GM12878 (cell line): ENCODE results near the gene MLLT3. TPM values are rescaled to one million over a fixed set of nuclear protein-coding genes. Genes with fewer than 3 reads are reported as not detected.

Source experiments
- ATAC-seq: fragments of 200-7000 bp; cut with Tn5 transposase; 3 replicates; pipeline ENCODE4 v1.9.1; 2020; ENCODE audit warnings: mild to moderate bottlenecking, moderate library complexity
- BruUV-seq: library from RNA; stranded (reverse); fragments of 400-500 nt; replicated peaks from 2 replicates; lab custom pipeline; 2021; lab: Mats Ljungman, UMichigan
- CTCF ChIA-PET: fragments of 300-600 bp; sonication (Branson Sonifier 250); formaldehyde crosslinking; extraction: SDS; loops from one replicate; lab custom pipeline; 2021; ENCODE audit warnings: inconsistent platforms; lab: Yijun Ruan, JAX
- POLR2A ChIA-PET: fragments of 350-600 bp; formaldehyde crosslinking; extraction: SDS; loops from one replicate; lab custom pipeline; 2021; ENCODE audit warnings: inconsistent platforms; lab: Charles Lee
- RAD21 ChIA-PET: fragments of 300-600 bp; sonication (Branson Sonifier 250); formaldehyde crosslinking; loops from one replicate; lab custom pipeline; 2023; ENCODE audit warnings: antibody characterized with exemption; ENCODE audit not compliant: unreplicated experiment; lab: Charles Lee
- SMC1A ChIA-PET: fragments of 300-600 bp; sonication (Branson Sonifier 250); formaldehyde crosslinking; loops from one replicate; lab custom pipeline; 2023; ENCODE audit not compliant: unreplicated experiment, uncharacterized antibody; lab: Charles Lee
- DNase-seq: peaks from one replicate; pipeline ENCODE4 v3.0.0-alpha.2; 2011; ENCODE audit warnings: low read depth, low spot score
- FAIRE-seq: peaks from 3 replicates; lab custom pipeline; 2011; peaks lifted over from hg19 to GRCh38; lab: Jason Lieb, UNC
- H2AFZ ChIP-seq: 2 replicates; pipeline ENCODE4 v1.6.0; 2011; ENCODE audit warnings: low read depth, low read length, control low read depth; ENCODE audit not compliant: control insufficient read depth
- H3K27ac ChIP-seq: 2 replicates; pipeline ENCODE4 v1.5.1; 2011; ENCODE audit warnings: control low read depth; ENCODE audit not compliant: control insufficient read depth, insufficient read depth
- H3K27me3 ChIP-seq, 2 experiments: replicated peaks in 1 of 2; 2 replicates each; pipeline versions ENCODE4 v1.6.0 to v1.6.1; 2011; ENCODE audit warnings: low read length in 1 of 2; ENCODE audit not compliant: control insufficient read depth in 2 of 2, insufficient read depth in 2 of 2
- H3K36me3 ChIP-seq, 2 experiments: 2 replicates each; pipeline ENCODE4 v1.5.1; 2011; ENCODE audit warnings: low read length in 1 of 2; ENCODE audit not compliant: control insufficient read depth in 2 of 2, insufficient read depth in 2 of 2
- H3K4me1 ChIP-seq: 2 replicates; pipeline ENCODE4 v1.6.1; 2011; ENCODE audit warnings: mild to moderate bottlenecking, low read length, moderate library complexity, mixed read lengths; ENCODE audit not compliant: control insufficient read depth, insufficient read depth
- H3K4me2 ChIP-seq: 2 replicates; pipeline ENCODE4 v1.6.0; 2011; ENCODE audit warnings: control low read depth; ENCODE audit not compliant: control insufficient read depth, insufficient read depth
- H3K4me3 ChIP-seq: fragments of 200-600 bp; sonication (generic); 2 replicates; pipeline ENCODE4 v1.5.1; 2016
- H3K79me2 ChIP-seq: 2 replicates; pipeline ENCODE4 v1.6.0; 2011; ENCODE audit warnings: low read length; ENCODE audit not compliant: control insufficient read depth, insufficient read depth
- H3K9ac ChIP-seq: 2 replicates; pipeline ENCODE4 v1.8.0; 2011; ENCODE audit warnings: low read length, control low read depth, mixed read lengths; ENCODE audit not compliant: control insufficient read depth, insufficient read depth
- H3K9me3 ChIP-seq: replicated peaks from 3 replicates; pipeline ENCODE4 v1.5.1; 2011; ENCODE audit warnings: mild to moderate bottlenecking, low read length; ENCODE audit not compliant: control insufficient read depth, insufficient read depth
- H4K20me1 ChIP-seq: 2 replicates; pipeline ENCODE4 v1.6.0; 2011; ENCODE audit not compliant: control insufficient read depth, insufficient read depth
- CREB1 ChIP-seq: IDR thresholded peaks from 2 replicates; pipeline ENCODE4 v1.6.1; 2012; ENCODE audit warnings: low read depth, mild to moderate bottlenecking, inconsistent platforms
- FOS ChIP-seq: IDR thresholded peaks from 3 replicates; pipeline ENCODE4 v1.6.1; 2011; ENCODE audit warnings: borderline replicate concordance; ENCODE audit not compliant: insufficient read length; ENCODE audit errors: extremely low read depth
- GABPA ChIP-seq: IDR thresholded peaks from 2 replicates; pipeline ENCODE4 v1.6.1; 2014; ENCODE audit warnings: antibody characterized with exemption, low read depth, mild to moderate bottlenecking, inconsistent platforms
- HDAC2 ChIP-seq: fragments of 200-600 bp; sonication (generic); IDR thresholded peaks from 2 replicates; pipeline ENCODE4 v1.6.1; 2017
- YY1 ChIP-seq: IDR thresholded peaks from 2 replicates; pipeline ENCODE4 v1.6.1; 2011; ENCODE audit warnings: low read depth, mild to moderate bottlenecking, low read length
- ZBED1 ChIP-seq: IDR thresholded peaks from 2 replicates; pipeline ENCODE4 v1.6.1; 2016; ENCODE audit warnings: borderline replicate concordance
- ZNF207 ChIP-seq: fragments of 450-650 bp; IDR thresholded peaks from 2 replicates; pipeline ENCODE4 v1.6.1; 2014; ENCODE audit warnings: antibody characterized with exemption, mild to moderate bottlenecking, borderline replicate concordance
- ZNF217 ChIP-seq: fragments of 450-650 bp; IDR thresholded peaks from 2 replicates; pipeline ENCODE4 v1.6.1; 2017; ENCODE audit warnings: antibody characterized with exemption, mild to moderate bottlenecking
- ZNF24 ChIP-seq: fragments of 450-650 bp; IDR thresholded peaks from 2 replicates; pipeline ENCODE4 v1.6.1; 2017; ENCODE audit warnings: antibody characterized with exemption, mild to moderate bottlenecking
- WGBS: methylation state at CpG from one replicate; pipeline ENCODE4 v1.1.6; 2016; ENCODE audit warnings: low lambda C conversion rate; ENCODE audit not compliant: insufficient replicate concordance, insufficient coverage; ENCODE audit errors: missing lambda C conversion rate; 5-methylcytosine and 5-hydroxymethylcytosine counted together
- in situ Hi-C: fragments of 300-500 bp; cut with MboI; formaldehyde crosslinking; loops from 9 replicates; pipeline ENCODE4 v1.14.3; 2018; ENCODE audit warnings: mixed read lengths
- intact Hi-C: fragments of 100-400 bp; cut with micrococcal nuclease; formaldehyde crosslinking; loops from one replicate; pipeline ENCODE4 v1.14.2; 2022; ENCODE audit not compliant: unreplicated experiment
- polyA plus RNA-seq, 11 experiments: library from polyadenylated mRNA; depleted of rRNA in 4 of 11; unstranded in 6 of 11; stranded (reverse) in 5 of 11; fragments of >200 nt; fragmentation: Nextera tagmentation in 4 of 11; fragmentation: Illumina TruSeq in 1 of 11; extraction: Ambion mirVana in 4 of 11; extraction: Trizol in 1 of 11; gene quantifications; 1 replicate in 1 of 11; 2 replicates in 10 of 11; pipeline versions ENCODE4 v1.2.1 to v1.2.3, GENCODE V29; 2011 to 2016; ENCODE audit warnings: inconsistent platforms in 2 of 11, missing spikeins in 2 of 11, low read depth in 1 of 11
- total RNA-seq, 4 experiments: library from RNA; depleted of rRNA in 3 of 4; stranded (reverse); fragments of >200 nt in 3 of 4; fragmentation: Illumina TruSeq in 1 of 4; extraction: Trizol in 1 of 4; gene quantifications; 2 replicates each; pipeline versions ENCODE4 v1.2.1 to v1.2.3, GENCODE V29; 2013 to 2021
- TF ChIP-seq, protein P1 (sequence below): fragments of 450-650 bp; formaldehyde crosslinking; IDR thresholded peaks from 2 replicates; pipeline ENCODE4 v1.5.0; 2022; ENCODE audit warnings: mild to moderate bottlenecking, missing genetic modification characterization

Gene MLLT3
- total and polyA plus RNA-seq, 10 of the 15 experiments (the other 5 are each of a cell fraction or from before 2014, with no cell fraction given): 17.7 to 72.3 (median 35.6) TPM

DNA sequence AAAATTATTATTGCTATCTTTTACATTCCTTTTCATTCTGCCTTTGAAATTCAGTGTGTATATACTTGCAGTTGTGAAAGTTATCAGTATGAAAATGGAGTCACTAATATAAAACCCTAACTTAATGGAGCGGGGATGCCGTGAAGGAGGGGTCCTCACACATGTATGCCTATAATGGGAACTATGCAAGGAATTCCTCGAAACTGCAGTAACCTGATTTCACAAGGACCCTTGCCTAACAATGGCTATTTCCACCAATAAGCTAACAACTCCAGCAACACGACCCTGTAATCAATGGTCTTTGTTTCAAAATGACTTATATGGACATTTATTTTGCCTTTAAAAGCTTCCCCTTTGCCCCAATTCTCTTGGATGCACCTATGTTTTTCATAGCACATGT, 12.6 kb upstream of the MLLT3 start:
- ATAC-seq (no peak), DNase-seq (no peak), FAIRE-seq (no peak)
- H3K27ac ChIP-seq: no peak overlapping the region
- H3K79me2 ChIP-seq: no peaks in the 10 kb centered on the region
- ChIA-PET RAD21 (interaction anchor here (1.2 to 10.7 kb wide), 5 partner anchors 7 to 248 kb away, joined by 5 to 194 read pairs (median 76); partner anchors contain the start of genes FOCAD and MLLT3), POLR2A (interaction anchor here (1.8 kb wide), 1 partner anchor 13 kb away, joined by 6 read pairs; the partner anchor contains the start of gene MLLT3), SMC1A (interaction anchor here (1.0 to 1.4 kb wide), 4 partner anchors 9 to 56 kb away, joined by 3 to 17 read pairs (median 4); partner anchors contain the start of gene FOCAD), CTCF (interaction anchor here (0.8 to 1.8 kb wide), 3 partner anchors 10 to 247 kb away, joined by 3 to 18 read pairs (median 3); partner anchors contain the start of gene FOCAD)
- no peak overlapping the region for H3K4me2 ChIP-seq
- H3K27me3 ChIP-seq: no peaks in the 10 kb centered on the region
- intact Hi-C loops (no loop called here), in situ Hi-C loops (no loop called here)
- BruUV-seq: no TSS peak
- H3K36me3 ChIP-seq: no peaks in the 10 kb centered on the region
- TF ChIP-seq YY1 (no peak), FOS (no peak), GABPA (no peak), ZNF207 (no peak), HDAC2 (no peak), ZNF24 (no peak), ZBED1 (no peak), CREB1 (no peak), ZNF217 (no peak)
- TF ChIP-seq, protein P1, sequence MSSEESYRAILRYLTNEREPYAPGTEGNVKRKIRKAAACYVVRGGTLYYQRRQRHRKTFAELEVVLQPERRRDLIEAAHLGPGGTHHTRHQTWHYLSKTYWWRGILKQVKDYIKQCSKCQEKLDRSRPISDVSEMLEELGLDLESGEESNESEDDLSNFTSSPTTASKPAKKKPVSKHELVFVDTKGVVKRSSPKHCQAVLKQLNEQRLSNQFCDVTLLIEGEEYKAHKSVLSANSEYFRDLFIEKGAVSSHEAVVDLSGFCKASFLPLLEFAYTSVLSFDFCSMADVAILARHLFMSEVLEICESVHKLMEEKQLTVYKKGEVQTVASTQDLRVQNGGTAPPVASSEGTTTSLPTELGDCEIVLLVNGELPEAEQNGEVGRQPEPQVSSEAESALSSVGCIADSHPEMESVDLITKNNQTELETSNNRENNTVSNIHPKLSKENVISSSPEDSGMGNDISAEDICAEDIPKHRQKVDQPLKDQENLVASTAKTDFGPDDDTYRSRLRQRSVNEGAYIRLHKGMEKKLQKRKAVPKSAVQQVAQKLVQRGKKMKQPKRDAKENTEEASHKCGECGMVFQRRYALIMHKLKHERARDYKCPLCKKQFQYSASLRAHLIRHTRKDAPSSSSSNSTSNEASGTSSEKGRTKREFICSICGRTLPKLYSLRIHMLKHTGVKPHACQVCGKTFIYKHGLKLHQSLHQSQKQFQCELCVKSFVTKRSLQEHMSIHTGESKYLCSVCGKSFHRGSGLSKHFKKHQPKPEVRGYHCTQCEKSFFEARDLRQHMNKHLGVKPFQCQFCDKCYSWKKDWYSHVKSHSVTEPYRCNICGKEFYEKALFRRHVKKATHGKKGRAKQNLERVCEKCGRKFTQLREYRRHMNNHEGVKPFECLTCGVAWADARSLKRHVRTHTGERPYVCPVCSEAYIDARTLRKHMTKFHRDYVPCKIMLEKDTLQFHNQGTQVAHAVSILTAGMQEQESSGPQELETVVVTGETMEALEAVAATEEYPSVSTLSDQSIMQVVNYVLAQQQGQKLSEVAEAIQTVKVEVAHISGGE (CRISPR knock-in tag): no peak
- no peak overlapping the region for H3K4me3 ChIP-seq
- WGBS: 29% methylated on average over 4 of the region's 4 CpGs
- H2AFZ ChIP-seq: no peak overlapping the region
- no peaks in the 10 kb centered on the region for H3K9me3 ChIP-seq
- no peaks in the 10 kb centered on the region for H4K20me1 ChIP-seq
- no peak overlapping the region for H3K9ac ChIP-seq
- peaks cover under 1% of the 10 kb centered on the region; the same call in 1 of the 2 replicates for H3K4me1 ChIP-seq
